Subcutaneous adipose tissue (tissue), 4 donors: ENCODE results near the gene ITPK1. TPM values are rescaled to one million over a fixed set of nuclear protein-coding genes. Genes with fewer than 3 reads are reported as not detected.

Source experiments
- total RNA-seq, 4 donors: library from RNA; depleted of rRNA; stranded (reverse); fragments of >200 nt; gene quantifications; one replicate each; pipeline ENCODE4 v1.1.0, GENCODE V29; 2016
- TF ChIP-seq, protein P1 (sequence below): fragments of 450-650 bp; IDR thresholded peaks from one replicate; pipeline ENCODE4 v1.5.1; 2016; ENCODE audit warnings: low read depth, mild to moderate bottlenecking, control low read depth, antibody characterized with exemption, moderate library complexity

The ITPK1 gene
- total RNA-seq, 4 donors from 2014 or later = 53.4 to 109 (median 60.3) TPM

DNA sequence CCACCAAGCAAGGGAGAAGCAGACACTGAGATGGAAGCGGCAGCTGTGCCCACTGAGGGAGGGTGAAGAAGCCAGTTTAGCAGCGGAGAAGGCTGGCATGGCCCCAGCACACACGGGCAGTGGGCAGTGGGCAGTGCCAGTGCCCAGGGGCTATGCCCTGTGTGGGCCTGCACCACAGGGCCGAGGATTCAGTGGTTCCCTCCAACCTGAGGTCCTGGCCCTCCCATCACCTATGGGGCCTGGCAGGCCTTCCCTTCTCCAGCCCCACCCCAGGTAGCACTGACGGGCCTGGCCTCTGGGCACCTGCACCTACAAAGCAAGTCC, 81.1 kb downstream of the ITPK1 start:
- TF ChIP-seq, protein P1, sequence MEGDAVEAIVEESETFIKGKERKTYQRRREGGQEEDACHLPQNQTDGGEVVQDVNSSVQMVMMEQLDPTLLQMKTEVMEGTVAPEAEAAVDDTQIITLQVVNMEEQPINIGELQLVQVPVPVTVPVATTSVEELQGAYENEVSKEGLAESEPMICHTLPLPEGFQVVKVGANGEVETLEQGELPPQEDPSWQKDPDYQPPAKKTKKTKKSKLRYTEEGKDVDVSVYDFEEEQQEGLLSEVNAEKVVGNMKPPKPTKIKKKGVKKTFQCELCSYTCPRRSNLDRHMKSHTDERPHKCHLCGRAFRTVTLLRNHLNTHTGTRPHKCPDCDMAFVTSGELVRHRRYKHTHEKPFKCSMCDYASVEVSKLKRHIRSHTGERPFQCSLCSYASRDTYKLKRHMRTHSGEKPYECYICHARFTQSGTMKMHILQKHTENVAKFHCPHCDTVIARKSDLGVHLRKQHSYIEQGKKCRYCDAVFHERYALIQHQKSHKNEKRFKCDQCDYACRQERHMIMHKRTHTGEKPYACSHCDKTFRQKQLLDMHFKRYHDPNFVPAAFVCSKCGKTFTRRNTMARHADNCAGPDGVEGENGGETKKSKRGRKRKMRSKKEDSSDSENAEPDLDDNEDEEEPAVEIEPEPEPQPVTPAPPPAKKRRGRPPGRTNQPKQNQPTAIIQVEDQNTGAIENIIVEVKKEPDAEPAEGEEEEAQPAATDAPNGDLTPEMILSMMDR = no peak

DNA sequence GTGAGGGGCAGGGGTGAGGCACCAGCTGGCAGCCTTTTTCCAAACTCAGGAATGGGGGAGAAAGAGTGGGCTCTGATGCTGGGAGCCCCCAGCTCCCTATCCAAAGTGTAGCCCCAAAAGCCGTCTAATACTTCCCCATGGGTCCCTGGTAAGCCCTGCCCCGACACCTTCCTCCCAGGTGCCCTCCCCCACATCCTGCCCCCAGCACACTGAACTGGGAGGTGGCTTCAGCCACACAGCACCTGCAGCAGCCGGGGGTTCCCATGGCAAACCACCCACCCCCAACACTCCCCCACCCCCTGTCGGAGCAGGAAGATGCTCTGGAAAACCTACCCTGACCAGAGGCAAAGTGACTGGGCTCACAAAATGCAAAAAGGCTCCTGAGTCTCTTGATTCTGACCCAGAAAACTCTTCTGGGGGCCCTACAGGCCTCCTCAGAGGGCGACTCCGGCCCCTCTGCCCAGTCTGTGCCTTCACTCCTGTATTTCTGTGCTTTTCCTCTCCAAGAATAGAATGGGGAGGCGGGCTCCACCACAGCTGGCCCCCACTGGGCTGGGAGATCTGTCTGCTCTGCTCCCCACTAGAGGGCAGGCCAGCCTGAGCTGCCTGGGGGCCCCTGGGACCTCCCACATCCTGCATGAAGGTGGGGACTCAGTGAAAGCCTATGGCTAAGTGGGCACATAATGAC, 81.6 kb downstream of the ITPK1 start:
- TF ChIP-seq, protein P1 = no peak

DNA sequence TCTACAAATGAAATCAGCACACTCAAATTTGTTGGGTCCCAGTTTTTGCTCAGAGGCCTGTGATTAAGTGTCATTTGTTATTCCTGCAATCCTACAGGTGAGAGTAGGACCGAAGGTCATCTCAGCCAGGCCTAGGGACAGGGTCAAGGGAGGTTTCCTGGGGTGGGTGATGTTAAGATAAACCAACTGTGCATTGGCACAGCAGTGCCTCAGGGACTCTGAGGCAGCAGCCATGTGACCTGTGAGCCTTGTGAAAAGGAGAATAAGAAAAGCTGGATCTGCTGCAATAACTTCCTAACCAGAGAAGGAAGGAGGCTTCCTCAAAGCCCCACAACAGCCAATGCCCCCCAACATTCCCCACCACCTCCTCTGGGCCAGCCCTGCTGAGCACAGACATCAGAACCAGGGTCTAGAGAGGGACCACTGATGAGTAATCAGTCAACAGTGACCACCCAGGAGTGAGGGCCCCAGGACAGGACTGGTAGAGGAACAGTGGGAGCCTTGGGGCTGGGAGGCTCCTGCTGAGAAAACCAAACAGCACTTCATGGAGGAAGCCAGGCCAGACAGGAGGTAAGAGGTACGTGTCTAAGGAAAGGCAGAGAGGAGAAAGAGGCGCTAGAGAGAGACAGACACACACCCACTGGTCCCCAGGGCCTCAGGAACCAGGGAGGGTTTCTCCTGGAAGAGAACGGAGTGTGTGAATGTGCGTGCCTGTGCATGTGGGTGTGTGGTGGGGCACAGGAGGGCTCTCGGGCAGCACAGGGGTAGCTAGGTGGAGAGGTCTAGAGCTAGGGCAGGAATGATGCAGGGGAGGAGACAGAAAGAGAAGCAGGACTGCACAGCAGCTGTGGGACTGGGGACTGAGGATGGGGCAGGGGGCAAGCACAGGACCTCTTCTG, 82.4 kb downstream of the ITPK1 start:
- TF ChIP-seq, protein P1 = no peak

DNA sequence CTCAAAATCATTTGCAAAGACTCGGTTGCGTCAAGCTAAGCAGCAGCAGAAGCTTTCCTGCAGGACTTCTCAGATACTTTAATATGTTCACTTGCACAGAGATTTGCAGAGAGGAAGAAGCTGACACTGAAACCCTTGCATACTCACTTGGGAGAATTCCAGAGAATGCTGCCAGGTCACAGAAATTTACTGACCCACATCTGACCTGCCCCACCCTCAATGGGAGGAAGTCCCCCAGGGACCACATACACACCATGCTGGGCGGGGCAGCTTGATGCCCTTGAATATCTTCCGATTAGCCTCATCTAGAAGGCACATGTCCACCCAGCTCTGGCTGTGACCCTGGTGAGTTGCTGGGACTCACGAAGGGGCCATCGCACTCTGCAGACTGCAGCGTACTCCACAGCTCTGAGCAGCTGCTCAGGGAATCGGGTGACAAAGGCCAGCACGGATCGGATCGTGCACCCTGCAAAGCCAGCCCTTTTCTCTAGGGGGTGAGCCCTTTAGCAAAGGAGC, 83.2 kb downstream of the ITPK1 start:
- TF ChIP-seq, protein P1 = no peak

DNA sequence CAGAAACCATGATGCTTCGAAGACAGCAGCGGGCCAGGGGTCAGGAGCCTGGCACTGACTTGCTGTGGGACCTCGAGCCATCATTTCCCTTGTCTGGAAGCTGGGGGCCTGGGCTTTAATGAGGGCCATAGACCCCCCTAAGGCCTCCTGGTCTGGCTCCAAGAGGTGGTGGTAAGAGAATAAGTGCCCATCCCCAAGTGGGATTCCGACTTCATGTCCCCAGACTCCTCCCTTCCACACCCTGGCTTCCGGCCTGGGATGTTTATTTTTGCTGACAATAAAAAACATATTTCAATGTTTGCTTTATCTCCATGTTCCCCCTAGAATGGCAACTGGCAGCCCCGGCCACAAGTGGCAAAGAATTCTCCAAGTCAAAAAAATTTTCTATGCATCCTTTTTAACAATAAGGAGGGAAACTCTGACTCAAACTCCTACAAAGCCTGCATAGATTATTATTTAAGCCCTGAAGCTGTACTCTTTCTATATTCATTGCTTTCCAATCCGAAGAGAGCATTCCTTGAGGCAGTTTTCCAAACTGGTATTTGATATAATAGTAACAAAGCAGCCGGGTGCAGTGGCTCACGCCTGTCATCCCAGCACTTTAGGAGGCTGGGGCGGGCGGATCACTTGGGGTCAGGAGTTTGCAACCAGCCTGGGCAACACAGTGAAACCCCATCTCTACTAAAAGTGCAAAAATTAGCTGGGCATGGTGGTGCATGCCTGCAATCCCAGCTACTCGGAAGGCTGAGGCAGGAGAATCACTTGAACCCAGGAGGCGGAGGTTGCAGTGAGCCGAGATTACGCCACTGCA, 84.0 kb downstream of the ITPK1 start:
- TF ChIP-seq, protein P1 = no peak

DNA sequence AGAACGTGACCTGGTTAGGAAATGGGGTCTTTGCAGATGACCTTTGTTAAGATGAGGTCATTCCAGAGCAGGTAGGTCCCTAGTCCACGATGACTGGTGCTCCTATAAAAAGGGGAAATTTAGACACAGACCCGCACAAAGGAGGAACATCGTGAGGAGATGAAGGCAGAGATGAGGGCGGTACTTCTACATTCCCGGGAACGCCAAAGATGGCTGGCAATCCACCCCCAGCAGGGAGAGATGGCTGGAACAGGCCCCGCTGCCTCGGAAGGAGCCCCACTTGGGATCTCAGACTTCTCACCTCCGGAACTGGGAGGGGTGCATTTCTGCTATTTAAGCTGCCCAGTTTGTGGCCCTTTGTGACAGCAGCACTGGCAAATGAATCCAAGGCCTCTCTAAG, 85.0 kb downstream of the ITPK1 start:
- TF ChIP-seq, protein P1 = no peak
